Endothelial cell of umbilical vein (primary cell): Measurements from ENCODE around the gene PRRC2A. TPM values are rescaled to one million over a fixed set of nuclear protein-coding genes. Genes with fewer than 3 reads are reported as not detected.

Experiments
- BruUV-seq: library from RNA; stranded (reverse); fragments of 400-500 nt; replicated peaks from 2 replicates; lab custom pipeline; 2021; lab: Mats Ljungman, UMichigan
- CTCF ChIA-PET: fragments of 300-600, 350-600 bp; sonication (Branson Sonifier 250); formaldehyde crosslinking; loops from one replicate; lab custom pipeline; 2021; ENCODE audit warnings: antibody characterized with exemption, inconsistent platforms; lab: Charles Lee
- POLR2A ChIA-PET: fragments of 300-600, 350-600 bp; sonication (Branson Sonifier 250); formaldehyde crosslinking; loops from one replicate; lab custom pipeline; 2021; ENCODE audit warnings: antibody characterized with exemption, inconsistent platforms; lab: Charles Lee
- DNase-seq: peaks from one replicate; pipeline ENCODE4 v3.0.0-alpha.2; 2011; ENCODE audit warnings: low read depth, low spot score
- FAIRE-seq: peaks from 2 replicates; lab custom pipeline; 2011; peaks lifted over from hg19 to GRCh38; lab: Jason Lieb, UNC
- H2AFZ ChIP-seq: 2 replicates; pipeline ENCODE4 v1.6.0; 2012; ENCODE audit warnings: low read depth, low read length, control low read depth, inconsistent platforms
- H3K27ac ChIP-seq: 2 replicates; pipeline ENCODE4 v1.5.1; 2011; ENCODE audit warnings: low read depth, mild to moderate bottlenecking, control low read depth, low read length, moderate library complexity; ENCODE audit not compliant: insufficient read depth
- H3K27me3 ChIP-seq, 2 experiments: 2 replicates each; pipeline versions ENCODE4 v1.6.0 to v1.6.1; 2011; ENCODE audit warnings: low read length in 2 of 2, mixed read lengths in 1 of 2; ENCODE audit not compliant: control insufficient read depth in 2 of 2, insufficient read depth in 2 of 2
- H3K36me3 ChIP-seq, 2 experiments: 2 replicates in 1 of 2; 3 replicates in 1 of 2; pipeline ENCODE4 v1.5.1; 2011; ENCODE audit warnings: low read length in 2 of 2, mild to moderate bottlenecking in 1 of 2, moderate library complexity in 1 of 2; ENCODE audit not compliant: control insufficient read depth in 2 of 2, insufficient read depth in 2 of 2; ENCODE audit errors: extremely low read depth in 1 of 2
- H3K4me1 ChIP-seq: 3 replicates; pipeline ENCODE4 v1.5.1; 2011; ENCODE audit warnings: mild to moderate bottlenecking, low read length; ENCODE audit not compliant: control insufficient read depth, insufficient read depth; ENCODE audit errors: extremely low read depth
- H3K4me2 ChIP-seq: 2 replicates; pipeline ENCODE4 v1.6.1; 2011; ENCODE audit warnings: low read length, control low read depth, mixed read lengths; ENCODE audit not compliant: insufficient read depth
- H3K4me3 ChIP-seq, 3 experiments: fragments of 200-600 bp in 1 of 3; sonication (generic), shearing (Covaris generic) in 1 of 3; replicated peaks in 1 of 3; 2 replicates each; pipeline ENCODE4 v1.5.1; 2011 to 2016; ENCODE audit warnings: control low read depth in 3 of 3, low read length in 3 of 3, mild to moderate bottlenecking in 2 of 3, inconsistent platforms in 1 of 3, low read depth in 1 of 3, moderate library complexity in 1 of 3; ENCODE audit not compliant: insufficient read depth in 1 of 3
- H3K79me2 ChIP-seq: 2 replicates; pipeline ENCODE4 v1.6.0; 2012; ENCODE audit warnings: low read length, inconsistent platforms; ENCODE audit not compliant: control insufficient read depth, insufficient read depth
- H3K9ac ChIP-seq: replicated peaks from 2 replicates; pipeline ENCODE3; 2011; ENCODE audit warnings: low read length, control low read depth; ENCODE audit not compliant: insufficient read depth; ENCODE audit errors: extremely low read depth
- H3K9me1 ChIP-seq: replicated peaks from 3 replicates; pipeline ENCODE4 v1.6.0; 2011; ENCODE audit warnings: mild to moderate bottlenecking, low read length; ENCODE audit not compliant: control insufficient read depth, insufficient read depth; ENCODE audit errors: extremely low read depth
- H3K9me3 ChIP-seq: replicated peaks from 2 replicates; pipeline ENCODE4 v1.5.1; 2012; ENCODE audit warnings: low read length, inconsistent platforms; ENCODE audit not compliant: control insufficient read depth, insufficient read depth
- H4K20me1 ChIP-seq: replicated peaks from 2 replicates; pipeline ENCODE3; 2011; ENCODE audit warnings: mild to moderate bottlenecking, low read length; ENCODE audit not compliant: control insufficient read depth, insufficient read depth; ENCODE audit errors: extremely low read depth
- EZH2 ChIP-seq: IDR thresholded peaks from 2 replicates; pipeline ENCODE4 v1.6.1; 2012; ENCODE audit warnings: borderline replicate concordance, low read depth, mild to moderate bottlenecking, moderate library complexity, low read length, inconsistent platforms; ENCODE audit not compliant: severe bottlenecking
- FOS ChIP-seq: IDR thresholded peaks from 2 replicates; pipeline ENCODE4 v1.6.1; 2011; ENCODE audit warnings: mild to moderate bottlenecking, low read length, moderate library complexity, borderline replicate concordance; ENCODE audit not compliant: insufficient read depth
- GATA2 ChIP-seq: IDR thresholded peaks from 2 replicates; pipeline ENCODE4 v1.7.0; 2011; ENCODE audit warnings: low read depth, mild to moderate bottlenecking, moderate library complexity, mixed read lengths, low read length; ENCODE audit not compliant: insufficient read length, insufficient read depth
- JUN ChIP-seq: IDR thresholded peaks from 2 replicates; pipeline ENCODE4 v1.6.1; 2011; ENCODE audit warnings: borderline replicate concordance, low read depth; ENCODE audit not compliant: insufficient read length, insufficient read depth
- MYC ChIP-seq: IDR thresholded peaks from one replicate; pipeline ENCODE4 v1.6.1; 2011; ENCODE audit warnings: mild to moderate bottlenecking, low read depth, low read length
- POLR2A ChIP-seq: IDR thresholded peaks from 2 replicates; pipeline ENCODE4 v1.6.1; 2012; ENCODE audit warnings: low read depth, mild to moderate bottlenecking, control low read depth, low read length
- POLR2AphosphoS5 ChIP-seq: IDR thresholded peaks from 2 replicates; pipeline ENCODE4 v1.6.1; 2012; ENCODE audit warnings: low read depth, mild to moderate bottlenecking, control low read depth, low read length, moderate library complexity; ENCODE audit not compliant: insufficient read depth
- dilution Hi-C: fragments of 300-500 bp; cut with MboI; formaldehyde crosslinking; loops from one replicate; pipeline ENCODE4 v1.15.0; 2019; ENCODE audit warnings: low sequenced_read_pairs; ENCODE audit not compliant: extremely low pct_ligation_motif_present
- intact Hi-C: fragments of 100-400 bp; cut with micrococcal nuclease; formaldehyde crosslinking; loops from one replicate; pipeline ENCODE4 v1.10.0; 2022
- polyA plus RNA-seq, 4 experiments: library from polyadenylated mRNA; depleted of rRNA in 3 of 4; stranded (reverse) in 3 of 4; unstranded in 1 of 4; fragments of >200 nt; gene quantifications; 2 replicates each; pipeline versions ENCODE4 v1.2.1 to v1.2.3, GENCODE V29; 2011 to 2012; ENCODE audit warnings: missing spikeins in 1 of 4
- total RNA-seq: library from RNA; stranded (reverse); gene quantifications from 2 replicates; pipeline ENCODE4 v1.2.3, GENCODE V29; 2021
- TF ChIP-seq, protein P1 (sequence below), 2 donors: IDR thresholded peaks; 1 replicate in 1 of 2; 2 replicates in 1 of 2; pipeline ENCODE4 v1.5.1; 2011; ENCODE audit warnings: low read length in 2 of 2, mild to moderate bottlenecking in 2 of 2, moderate library complexity in 2 of 2, control low read depth in 1 of 2, inconsistent platforms in 1 of 2, low read depth in 1 of 2; ENCODE audit not compliant: insufficient read depth in 1 of 2; ENCODE audit errors: extremely low read depth in 1 of 2
- TF ChIP-seq, protein P2 (sequence below): IDR thresholded peaks from 2 replicates; pipeline ENCODE4 v1.6.1; 2011; ENCODE audit not compliant: insufficient read depth, insufficient read length

The PRRC2A gene
- total and polyA plus RNA-seq, 2 donors (not counting 3 experiments of a cell fraction or from before 2014, with no cell fraction given): 88.4 to 229 TPM

DNA sequence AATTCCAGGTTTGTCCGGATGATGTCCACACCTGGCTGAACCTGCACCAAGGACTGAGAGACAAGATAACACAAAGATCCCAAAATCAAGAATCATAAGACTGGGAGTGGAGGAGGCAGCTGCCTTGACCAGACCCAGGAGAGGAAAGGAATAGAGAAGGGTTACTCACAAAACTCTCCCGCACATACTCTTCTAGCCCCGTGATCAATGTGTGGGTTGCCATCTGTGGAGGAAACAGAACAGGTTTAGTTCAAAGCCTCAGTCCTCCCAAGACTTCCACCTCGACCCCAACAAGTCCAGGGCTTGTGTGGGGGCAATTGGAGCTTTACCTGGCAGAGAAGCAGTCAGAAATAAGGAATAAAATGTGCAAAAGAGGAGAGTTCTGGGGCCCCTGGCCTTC, 20.9 kb downstream of the PRRC2A start:
- Histone ChIP-seq H3K4me2 (no peak overlapping the region), H2AFZ (no peak overlapping the region), H3K9me1 (no peaks in the 10 kb centered on the region), H3K27me3 (no peaks in the 10 kb centered on the region), H3K9me3 (no peaks in the 10 kb centered on the region), H3K36me3 (peaks cover 34 to 68% of the 10 kb centered on the region in 2 experiments), H3K27ac (no peak overlapping the region), H4K20me1 (no peaks in the 10 kb centered on the region), H3K79me2 (no peaks in the 10 kb centered on the region), H3K9ac (no peak overlapping the region), H3K4me1 (no peaks in the 10 kb centered on the region), H3K4me3 (no peak overlapping the region)
- BruUV-seq: no TSS peak
- intact Hi-C loops: no loop called here
- no peak for TF ChIP-seq POLR2A
- no peak for TF ChIP-seq JUN
- TF ChIP-seq, protein P1, sequence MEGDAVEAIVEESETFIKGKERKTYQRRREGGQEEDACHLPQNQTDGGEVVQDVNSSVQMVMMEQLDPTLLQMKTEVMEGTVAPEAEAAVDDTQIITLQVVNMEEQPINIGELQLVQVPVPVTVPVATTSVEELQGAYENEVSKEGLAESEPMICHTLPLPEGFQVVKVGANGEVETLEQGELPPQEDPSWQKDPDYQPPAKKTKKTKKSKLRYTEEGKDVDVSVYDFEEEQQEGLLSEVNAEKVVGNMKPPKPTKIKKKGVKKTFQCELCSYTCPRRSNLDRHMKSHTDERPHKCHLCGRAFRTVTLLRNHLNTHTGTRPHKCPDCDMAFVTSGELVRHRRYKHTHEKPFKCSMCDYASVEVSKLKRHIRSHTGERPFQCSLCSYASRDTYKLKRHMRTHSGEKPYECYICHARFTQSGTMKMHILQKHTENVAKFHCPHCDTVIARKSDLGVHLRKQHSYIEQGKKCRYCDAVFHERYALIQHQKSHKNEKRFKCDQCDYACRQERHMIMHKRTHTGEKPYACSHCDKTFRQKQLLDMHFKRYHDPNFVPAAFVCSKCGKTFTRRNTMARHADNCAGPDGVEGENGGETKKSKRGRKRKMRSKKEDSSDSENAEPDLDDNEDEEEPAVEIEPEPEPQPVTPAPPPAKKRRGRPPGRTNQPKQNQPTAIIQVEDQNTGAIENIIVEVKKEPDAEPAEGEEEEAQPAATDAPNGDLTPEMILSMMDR (IDR thresholded peaks at IDR 0.05; ENCODE audit: extremely low read depth in 1 of 2, insufficient read depth in 1 of 2, low read depth in 1 of 2, low read length in 2 of 2): no peak
- no peak for TF ChIP-seq POLR2AphosphoS5
- TF ChIP-seq GATA2: no peak
- no peak for TF ChIP-seq EZH2
- TF ChIP-seq MYC: no peak
- TF ChIP-seq, protein P2, sequence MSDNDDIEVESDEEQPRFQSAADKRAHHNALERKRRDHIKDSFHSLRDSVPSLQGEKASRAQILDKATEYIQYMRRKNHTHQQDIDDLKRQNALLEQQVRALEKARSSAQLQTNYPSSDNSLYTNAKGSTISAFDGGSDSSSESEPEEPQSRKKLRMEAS: no peak
- TF ChIP-seq FOS: no peak
- dilution Hi-C loops: no loop called here
- POLR2A ChIA-PET: no interaction called here
- DNase-seq: no peak
- CTCF ChIA-PET: interaction anchor here (1.0 to 2.5 kb wide), 3 partner anchors 10 to 91 kb away, joined by 4 to 8 read pairs (median 5); no protein-coding TSS in a partner anchor
- FAIRE-seq: no peak
